ENCODE data around the gene DPP10.
"Not testable (repeated sequence)": the region's sequence is repeated elsewhere in the genome, so short reads cannot be mapped to it uniquely, and the experiment has no call there.

DPP10 gene

GRCh38 chr2:114517580-114517979 is 75.1 kb downstream of the DPP10 start:
- DNase-seq, result no peak

- no peak for DNase-seq
These were observed 76.3 kb downstream of the DPP10 start for GRCh38 chr2:114518738-114519137.

- DNase-seq, result not testable (repeated sequence)
These were observed 80.2 kb downstream of the DPP10 start for GRCh38 chr2:114522612-114523011.

GRCh38 chr2:114525955-114526354 is 83.5 kb downstream of the DPP10 start:
- DNase-seq, result no peak

GRCh38 chr2:114526841-114527240 is 84.4 kb downstream of the DPP10 start:
- no peak for DNase-seq

- DNase-seq, result no peak
These were observed 85.0 kb downstream of the DPP10 start for GRCh38 chr2:114527330-114527983.

GRCh38 chr2:114534116-114535084 is 92.0 kb downstream of the DPP10 start:
- no peak for DNase-seq

- DNase-seq, result no peak
These were observed 95.3 kb downstream of the DPP10 start for GRCh38 chr2:114537777-114538176.

- DNase-seq, result no peak
These were observed 100.3 kb downstream of the DPP10 start for GRCh38 chr2:114542695-114543094.

GRCh38 chr2:114543236-114543766 is 100.9 kb downstream of the DPP10 start:
- no peak for DNase-seq

- no peak for DNase-seq
These were observed 102.6 kb downstream of the DPP10 start for GRCh38 chr2:114545052-114545451.

GRCh38 chr2:114546531-114546930 is 104.1 kb downstream of the DPP10 start:
- DNase-seq, result no peak

GRCh38 chr2:114548151-114548550 is 105.7 kb downstream of the DPP10 start:
- DNase-seq, result no peak

GRCh38 chr2:114550364-114550763 is 107.9 kb downstream of the DPP10 start:
- DNase-seq, result no peak

- no peak for DNase-seq
These were observed 108.7 kb downstream of the DPP10 start for GRCh38 chr2:114550895-114551793.

GRCh38 chr2:114553027-114553426 is 110.6 kb downstream of the DPP10 start:
- DNase-seq, result no peak

GRCh38 chr2:114569166-114569565 is 126.7 kb downstream of the DPP10 start:
- DNase-seq, result no peak

- DNase-seq, result no peak
These were observed 135.2 kb downstream of the DPP10 start for GRCh38 chr2:114577657-114578056.

GRCh38 chr2:114579542-114579941 is 137.1 kb downstream of the DPP10 start:
- no peak for DNase-seq

- no peak for DNase-seq
These were observed 138.2 kb downstream of the DPP10 start for GRCh38 chr2:114580691-114581090.

GRCh38 chr2:114598329-114598728 is 155.9 kb downstream of the DPP10 start:
- DNase-seq, result no peak

- DNase-seq, result no peak
These were observed 166.8 kb downstream of the DPP10 start for GRCh38 chr2:114609203-114609602.

GRCh38 chr2:114609801-114610200 is 167.4 kb downstream of the DPP10 start:
- DNase-seq, result no peak
